SK-N-SH treated with all-trans-retinoic acid at 6 μM for 48 hours (cell line): ENCODE results near the gene TFG.

Experiments
- ATAC-seq: fragments of 200-7000 bp; cut with Tn5 transposase; 3 replicates; pipeline ENCODE4 v1.9.1; 2020; ENCODE audit warnings: mild to moderate bottlenecking, moderate library complexity
- ARNTL ChIP-seq: fragments of 450-650 bp; formaldehyde crosslinking; IDR thresholded peaks from 2 replicates; pipeline ENCODE4 v1.5.0; 2020; ENCODE audit warnings: low read depth, mild to moderate bottlenecking, moderate library complexity, borderline replicate concordance
- BACH2 ChIP-seq: fragments of 250-450 bp; sonication (Bioruptor Pico); IDR thresholded peaks from 2 replicates; pipeline ENCODE4 v1.9.0; 2021; ENCODE audit warnings: mild to moderate bottlenecking, borderline replicate concordance
- CSDC2 ChIP-seq: fragments of 250-450 bp; sonication (Bioruptor Pico); IDR thresholded peaks from 2 replicates; pipeline ENCODE4 v1.5.0; 2020; ENCODE audit warnings: mild to moderate bottlenecking, moderate library complexity
- ESRRG ChIP-seq: fragments of 250-450 bp; sonication (Bioruptor Pico); IDR thresholded peaks from 2 replicates; pipeline ENCODE4 v1.6.1; 2021; ENCODE audit warnings: mild to moderate bottlenecking
- GLIS3 ChIP-seq: fragments of 250-450 bp; sonication (Bioruptor Pico); IDR thresholded peaks from 2 replicates; pipeline ENCODE4 v1.5.0; 2020; ENCODE audit warnings: mild to moderate bottlenecking, moderate library complexity
- ISL1 ChIP-seq: fragments of 250-450 bp; sonication (Bioruptor Pico); IDR thresholded peaks from 2 replicates; pipeline ENCODE4 v2.1.2; 2022; ENCODE audit warnings: mild to moderate bottlenecking, moderate library complexity
- OSR1 ChIP-seq: fragments of 250-450 bp; sonication (Bioruptor Pico); IDR thresholded peaks from 2 replicates; pipeline ENCODE4 v1.8.0; 2022; ENCODE audit warnings: moderate library complexity, mild to moderate bottlenecking, inconsistent platforms
- POU6F1 ChIP-seq: fragments of 250-450 bp; sonication (Bioruptor Pico); IDR thresholded peaks from 2 replicates; pipeline ENCODE4 v1.8.0; 2021; ENCODE audit warnings: low read depth, mild to moderate bottlenecking, moderate library complexity, borderline replicate concordance
- PPARA ChIP-seq: fragments of 250-450 bp; sonication (Bioruptor Pico); IDR thresholded peaks from 2 replicates; pipeline ENCODE4 v1.5.0; 2020; ENCODE audit warnings: mild to moderate bottlenecking, borderline replicate concordance
- RARB ChIP-seq: fragments of 250-450 bp; sonication (Bioruptor Pico); IDR thresholded peaks from 2 replicates; pipeline ENCODE4 v1.8.0; 2021; ENCODE audit warnings: mild to moderate bottlenecking, moderate library complexity
- SNAI2 ChIP-seq: fragments of 250-450 bp; sonication (Bioruptor Pico); IDR thresholded peaks from 2 replicates; pipeline ENCODE4 v1.5.0; 2020; ENCODE audit warnings: mild to moderate bottlenecking, moderate library complexity
- TCF4 ChIP-seq: fragments of 250-450 bp; sonication (Bioruptor Pico); IDR thresholded peaks from 2 replicates; pipeline ENCODE4 v1.8.0; 2021; ENCODE audit warnings: mild to moderate bottlenecking, moderate library complexity, borderline replicate concordance
- TOX ChIP-seq: fragments of 250-450 bp; sonication (Bioruptor Pico); IDR thresholded peaks from 2 replicates; pipeline ENCODE4 v1.8.0; 2021; ENCODE audit warnings: mild to moderate bottlenecking, moderate library complexity, borderline replicate concordance
- TSHZ2 ChIP-seq: fragments of 250-450 bp; sonication (Bioruptor Pico); IDR thresholded peaks from 2 replicates; pipeline ENCODE4 v1.5.0; 2020; ENCODE audit warnings: mild to moderate bottlenecking, moderate library complexity
- ZC3H10 ChIP-seq: fragments of 250-450 bp; sonication (Bioruptor Pico); IDR thresholded peaks from 2 replicates; pipeline ENCODE4 v1.5.1; 2021; ENCODE audit warnings: mild to moderate bottlenecking, moderate library complexity
- ZFP30 ChIP-seq: fragments of 450-650 bp; formaldehyde crosslinking; IDR thresholded peaks from 2 replicates; pipeline ENCODE4 v1.5.0; 2022; ENCODE audit warnings: mild to moderate bottlenecking, moderate library complexity
- ZNF565 ChIP-seq: fragments of 450-650 bp; formaldehyde crosslinking; conservative IDR thresholded peaks from 2 replicates; pipeline ENCODE4 v1.5.0; 2020; ENCODE audit warnings: low read depth, mild to moderate bottlenecking, moderate library complexity
- ZNF70 ChIP-seq: fragments of 450-650 bp; formaldehyde crosslinking; IDR thresholded peaks from 2 replicates; pipeline ENCODE4 v1.5.0; 2020; ENCODE audit warnings: mild to moderate bottlenecking, moderate library complexity
- ZNF8 ChIP-seq: fragments of 450-650 bp; formaldehyde crosslinking; IDR thresholded peaks from 2 replicates; pipeline ENCODE4 v1.5.0; 2020; ENCODE audit warnings: mild to moderate bottlenecking, moderate library complexity
- TF ChIP-seq, protein P1 (sequence below): fragments of 250-450 bp; sonication (Bioruptor Pico); IDR thresholded peaks from 2 replicates; pipeline ENCODE4 v1.8.0; 2020; ENCODE audit warnings: mild to moderate bottlenecking, moderate library complexity, borderline replicate concordance
- TF ChIP-seq, protein P2 (sequence below): fragments of 250-450 bp; sonication (Bioruptor Pico); IDR thresholded peaks from 2 replicates; pipeline ENCODE4 v1.5.1; 2021; ENCODE audit warnings: mild to moderate bottlenecking, moderate library complexity
- TF ChIP-seq, protein P3 (sequence below): fragments of 250-450 bp; sonication (Bioruptor Pico); IDR thresholded peaks from 2 replicates; pipeline ENCODE4 v1.5.1; 2020; ENCODE audit warnings: low read depth, mild to moderate bottlenecking, moderate library complexity

The TFG gene

GRCh38 chr3:100775669-100776068, 66.4 kb downstream of the TFG start:
- ATAC-seq: no peak
- no peak for TF ChIP-seq SNAI2 (CRISPR knock-in tag)
- TF ChIP-seq, protein P1, sequence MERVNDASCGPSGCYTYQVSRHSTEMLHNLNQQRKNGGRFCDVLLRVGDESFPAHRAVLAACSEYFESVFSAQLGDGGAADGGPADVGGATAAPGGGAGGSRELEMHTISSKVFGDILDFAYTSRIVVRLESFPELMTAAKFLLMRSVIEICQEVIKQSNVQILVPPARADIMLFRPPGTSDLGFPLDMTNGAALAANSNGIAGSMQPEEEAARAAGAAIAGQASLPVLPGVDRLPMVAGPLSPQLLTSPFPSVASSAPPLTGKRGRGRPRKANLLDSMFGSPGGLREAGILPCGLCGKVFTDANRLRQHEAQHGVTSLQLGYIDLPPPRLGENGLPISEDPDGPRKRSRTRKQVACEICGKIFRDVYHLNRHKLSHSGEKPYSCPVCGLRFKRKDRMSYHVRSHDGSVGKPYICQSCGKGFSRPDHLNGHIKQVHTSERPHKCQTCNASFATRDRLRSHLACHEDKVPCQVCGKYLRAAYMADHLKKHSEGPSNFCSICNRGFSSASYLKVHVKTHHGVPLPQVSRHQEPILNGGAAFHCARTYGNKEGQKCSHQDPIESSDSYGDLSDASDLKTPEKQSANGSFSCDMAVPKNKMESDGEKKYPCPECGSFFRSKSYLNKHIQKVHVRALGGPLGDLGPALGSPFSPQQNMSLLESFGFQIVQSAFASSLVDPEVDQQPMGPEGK: no peak
- no peak for TF ChIP-seq OSR1 (CRISPR knock-in tag)
- TF ChIP-seq ZNF565 (CRISPR knock-in tag): no peak
- TF ChIP-seq, protein P2, sequence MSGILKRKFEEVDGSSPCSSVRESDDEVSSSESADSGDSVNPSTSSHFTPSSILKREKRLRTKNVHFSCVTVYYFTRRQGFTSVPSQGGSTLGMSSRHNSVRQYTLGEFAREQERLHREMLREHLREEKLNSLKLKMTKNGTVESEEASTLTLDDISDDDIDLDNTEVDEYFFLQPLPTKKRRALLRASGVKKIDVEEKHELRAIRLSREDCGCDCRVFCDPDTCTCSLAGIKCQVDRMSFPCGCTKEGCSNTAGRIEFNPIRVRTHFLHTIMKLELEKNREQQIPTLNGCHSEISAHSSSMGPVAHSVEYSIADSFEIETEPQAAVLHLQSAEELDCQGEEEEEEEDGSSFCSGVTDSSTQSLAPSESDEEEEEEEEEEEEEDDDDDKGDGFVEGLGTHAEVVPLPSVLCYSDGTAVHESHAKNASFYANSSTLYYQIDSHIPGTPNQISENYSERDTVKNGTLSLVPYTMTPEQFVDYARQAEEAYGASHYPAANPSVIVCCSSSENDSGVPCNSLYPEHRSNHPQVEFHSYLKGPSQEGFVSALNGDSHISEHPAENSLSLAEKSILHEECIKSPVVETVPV (CRISPR knock-in tag): no peak
- no peak for TF ChIP-seq ZNF8 (CRISPR knock-in tag)
- TF ChIP-seq PPARA: no peak
- no peak for TF ChIP-seq GLIS3 (CRISPR knock-in tag)
- no peak for TF ChIP-seq ZFP30 (CRISPR knock-in tag)
- TF ChIP-seq TSHZ2 (CRISPR knock-in tag): no peak
- TF ChIP-seq, protein P3, sequence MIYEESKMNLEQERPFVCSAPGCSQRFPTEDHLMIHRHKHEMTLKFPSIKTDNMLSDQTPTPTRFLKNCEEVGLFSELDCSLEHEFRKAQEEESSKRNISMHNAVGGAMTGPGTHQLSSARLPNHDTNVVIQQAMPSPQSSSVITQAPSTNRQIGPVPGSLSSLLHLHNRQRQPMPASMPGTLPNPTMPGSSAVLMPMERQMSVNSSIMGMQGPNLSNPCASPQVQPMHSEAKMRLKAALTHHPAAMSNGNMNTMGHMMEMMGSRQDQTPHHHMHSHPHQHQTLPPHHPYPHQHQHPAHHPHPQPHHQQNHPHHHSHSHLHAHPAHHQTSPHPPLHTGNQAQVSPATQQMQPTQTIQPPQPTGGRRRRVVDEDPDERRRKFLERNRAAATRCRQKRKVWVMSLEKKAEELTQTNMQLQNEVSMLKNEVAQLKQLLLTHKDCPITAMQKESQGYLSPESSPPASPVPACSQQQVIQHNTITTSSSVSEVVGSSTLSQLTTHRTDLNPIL (CRISPR knock-in tag): no peak
- TF ChIP-seq ISL1 (CRISPR knock-in tag): no peak
- TF ChIP-seq ZC3H10 (CRISPR knock-in tag): no peak
- TF ChIP-seq TCF4 (CRISPR knock-in tag): no peak
- TF ChIP-seq ZNF70 (CRISPR knock-in tag): no peak
- TF ChIP-seq TOX: no peak
- TF ChIP-seq CSDC2 (CRISPR knock-in tag): no peak
- TF ChIP-seq, all 23 proteins: peak for 0

- no peak for ATAC-seq
- TF ChIP-seq POU6F1 (CRISPR knock-in tag) (no peak), TOX (no peak), PPARA (no peak), ARNTL (CRISPR knock-in tag) (no peak), TSHZ2 (CRISPR knock-in tag) (no peak), TCF4 (CRISPR knock-in tag) (no peak), BACH2 (no peak), ESRRG (CRISPR knock-in tag) (no peak), ISL1 (CRISPR knock-in tag) (no peak), ZNF565 (CRISPR knock-in tag) (no peak), RARB (CRISPR knock-in tag) (no peak)
- TF ChIP-seq, protein P3 (CRISPR knock-in tag): no peak
- TF ChIP-seq, protein P2 (CRISPR knock-in tag): no peak
Measured at GRCh38 chr3:100776097-100776729, 66.9 kb downstream of the TFG start.
